Measurements from ENCODE around the gene RPS6KA5. TPM values are rescaled to one million over a fixed set of nuclear protein-coding genes. Genes with fewer than 3 reads are reported as not detected.
A peak's percentile ranks its signal among the peaks of the same experiment; 100 is the strongest.
"Not testable (repeated sequence)": the region's sequence is repeated elsewhere in the genome, so short reads cannot be mapped to it uniquely, and the experiment has no call there.

RPS6KA5 gene
- total RNA-seq, 4 donors from 2014 or later: 3.1 to 10.5 (median 8.1) TPM

DNA sequence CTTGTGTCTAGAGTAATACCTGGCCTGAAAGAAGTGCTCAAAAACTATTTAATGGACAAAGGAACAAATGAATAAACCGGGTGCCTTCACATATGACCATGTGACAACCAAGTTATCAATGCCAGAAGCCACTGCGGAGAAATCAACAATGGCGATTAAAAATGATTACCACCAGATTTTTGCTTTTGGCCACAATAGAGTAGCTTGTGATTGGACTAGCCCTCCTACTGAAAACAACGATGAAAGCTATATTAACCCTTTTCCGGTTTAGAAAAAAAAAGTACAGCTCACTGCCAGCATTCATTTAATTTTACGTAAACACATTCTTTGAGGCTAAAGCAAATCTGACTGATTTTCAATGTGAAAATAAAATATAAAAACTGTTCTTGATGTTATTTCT lies 202.6 kb downstream of the RPS6KA5 start:
- no peak overlapping the region for H3K27ac ChIP-seq
- no peaks in the 10 kb centered on the region for H3K4me1 ChIP-seq
- DNase-seq: no peak
- no peaks in the 10 kb centered on the region for H3K9me3 ChIP-seq
- no peaks in the 10 kb centered on the region for H3K36me3 ChIP-seq
- intact Hi-C loops (cut with DNase I): no loop called here
- H3K4me3 ChIP-seq: peak overlapping the region in 1 of 4 donors; percentile 43
- no peak for TF ChIP-seq POLR2A (IDR thresholded peaks at IDR 0.05)
- TF ChIP-seq, protein P1, sequence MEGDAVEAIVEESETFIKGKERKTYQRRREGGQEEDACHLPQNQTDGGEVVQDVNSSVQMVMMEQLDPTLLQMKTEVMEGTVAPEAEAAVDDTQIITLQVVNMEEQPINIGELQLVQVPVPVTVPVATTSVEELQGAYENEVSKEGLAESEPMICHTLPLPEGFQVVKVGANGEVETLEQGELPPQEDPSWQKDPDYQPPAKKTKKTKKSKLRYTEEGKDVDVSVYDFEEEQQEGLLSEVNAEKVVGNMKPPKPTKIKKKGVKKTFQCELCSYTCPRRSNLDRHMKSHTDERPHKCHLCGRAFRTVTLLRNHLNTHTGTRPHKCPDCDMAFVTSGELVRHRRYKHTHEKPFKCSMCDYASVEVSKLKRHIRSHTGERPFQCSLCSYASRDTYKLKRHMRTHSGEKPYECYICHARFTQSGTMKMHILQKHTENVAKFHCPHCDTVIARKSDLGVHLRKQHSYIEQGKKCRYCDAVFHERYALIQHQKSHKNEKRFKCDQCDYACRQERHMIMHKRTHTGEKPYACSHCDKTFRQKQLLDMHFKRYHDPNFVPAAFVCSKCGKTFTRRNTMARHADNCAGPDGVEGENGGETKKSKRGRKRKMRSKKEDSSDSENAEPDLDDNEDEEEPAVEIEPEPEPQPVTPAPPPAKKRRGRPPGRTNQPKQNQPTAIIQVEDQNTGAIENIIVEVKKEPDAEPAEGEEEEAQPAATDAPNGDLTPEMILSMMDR (IDR thresholded peaks at IDR 0.05): no peak
- H3K27me3 ChIP-seq: no peaks in the 10 kb centered on the region
- WGBS, 2 donors: 73 to 83% methylated on average over 6 of the region's 6 CpGs

DNA sequence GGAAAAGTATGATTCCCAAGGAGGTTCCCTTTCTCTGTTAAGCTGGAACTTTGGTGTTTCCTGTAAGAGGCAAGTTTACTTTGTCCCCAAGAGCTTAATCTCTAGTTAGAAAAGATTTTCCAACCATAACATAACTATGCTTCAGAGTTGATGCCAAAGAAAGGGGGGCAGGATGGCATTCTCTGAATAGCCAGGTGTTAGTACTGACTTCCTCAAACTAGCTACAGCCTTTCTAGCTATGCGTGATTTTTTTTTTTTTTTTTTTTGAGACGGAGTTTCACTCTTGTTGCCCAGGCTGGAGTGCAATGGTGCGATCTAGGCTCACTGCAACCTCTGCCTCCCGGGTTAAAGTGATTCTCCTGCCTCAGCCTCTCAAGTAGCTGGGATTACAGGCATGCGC lies 204.3 kb downstream of the RPS6KA5 start:
- H3K4me1 ChIP-seq; H3K4me3 ChIP-seq; H3K27ac ChIP-seq; intact Hi-C loops (cut with DNase I); DNase-seq; H3K9me3 ChIP-seq; H3K36me3 ChIP-seq; H3K27me3 ChIP-seq: not testable (repeated sequence)
- 87 to 89% methylated on average over 5 of the region's 5 CpGs for WGBS, 2 donors

DNA sequence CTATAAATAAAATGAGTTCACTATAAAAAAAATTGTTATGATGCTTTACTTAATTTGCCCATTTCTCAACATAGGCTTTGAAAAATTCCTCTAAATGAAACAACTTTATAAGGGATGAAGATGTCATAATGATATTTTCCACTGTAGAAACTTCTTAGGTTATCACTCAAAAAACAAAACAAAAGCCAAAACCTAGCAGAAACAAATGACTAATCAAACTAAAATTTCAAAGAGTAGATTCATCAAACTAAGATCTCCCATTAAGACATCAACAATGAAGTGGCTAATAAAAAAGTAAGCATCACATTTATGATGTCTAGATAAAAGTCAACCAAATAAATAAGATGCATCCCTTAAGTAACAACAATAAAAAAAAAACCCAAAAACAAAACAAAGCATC lies 207.3 kb downstream of the RPS6KA5 start:
- Histone ChIP-seq H3K4me3 (no peak overlapping the region), H3K27ac (no peak overlapping the region), H3K36me3 (no peaks in the 10 kb centered on the region), H3K9me3 (no peaks in the 10 kb centered on the region), H3K27me3 (no peaks in the 10 kb centered on the region), H3K4me1 (no peaks in the 10 kb centered on the region)
- TF ChIP-seq, protein P1 (IDR thresholded peaks at IDR 0.05): no peak
- TF ChIP-seq POLR2A (IDR thresholded peaks at IDR 0.05): no peak
- no peak for DNase-seq
- intact Hi-C loops (cut with DNase I): no loop called here

DNA sequence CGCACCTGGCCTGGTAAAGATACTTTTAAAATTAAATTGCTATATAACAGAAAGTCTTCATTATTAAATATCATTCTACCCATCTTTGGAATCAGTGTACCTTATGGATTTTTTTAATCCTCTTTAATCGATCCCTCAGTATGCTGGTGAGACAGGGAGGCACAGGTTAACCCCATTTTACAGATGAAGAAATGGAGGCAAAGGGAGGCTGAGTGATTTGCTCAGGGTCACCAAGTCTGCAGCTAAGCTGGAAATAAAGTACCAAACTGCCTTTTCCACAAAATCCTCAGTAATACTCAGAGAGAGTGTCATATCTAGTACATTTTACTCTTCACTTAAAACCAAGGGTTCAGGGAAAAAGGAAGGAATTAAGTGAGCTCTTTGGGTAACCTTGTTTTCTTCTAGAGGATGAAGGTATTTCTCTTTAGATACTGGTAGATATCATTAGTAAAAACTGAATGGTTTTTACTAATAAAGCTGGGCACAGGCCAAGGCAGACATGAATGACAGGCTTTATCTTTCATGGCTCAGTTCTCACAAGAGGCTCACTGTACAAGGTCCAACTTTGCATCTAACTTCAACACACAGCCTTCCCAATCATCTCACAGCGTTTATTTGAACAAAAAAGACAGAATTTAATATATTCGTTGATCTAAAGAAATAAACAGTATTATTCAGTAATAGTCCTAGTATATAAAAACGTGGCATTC lies 209.0 kb downstream of the RPS6KA5 start:
- no peaks in the 10 kb centered on the region for H3K27me3 ChIP-seq
- no peaks in the 10 kb centered on the region for H3K4me1 ChIP-seq
- no peak overlapping the region for H3K27ac ChIP-seq
- intact Hi-C loops (cut with DNase I): no loop called here
- no peak for DNase-seq
- TF ChIP-seq POLR2A (IDR thresholded peaks at IDR 0.05): no peak
- TF ChIP-seq, protein P1 (IDR thresholded peaks at IDR 0.05): no peak
- H3K4me3 ChIP-seq: no peak overlapping the region
- H3K9me3 ChIP-seq: no peaks in the 10 kb centered on the region
- no peaks in the 10 kb centered on the region for H3K36me3 ChIP-seq
- 88 to 90% methylated on average over 5 of the region's 5 CpGs for WGBS, 2 donors

DNA sequence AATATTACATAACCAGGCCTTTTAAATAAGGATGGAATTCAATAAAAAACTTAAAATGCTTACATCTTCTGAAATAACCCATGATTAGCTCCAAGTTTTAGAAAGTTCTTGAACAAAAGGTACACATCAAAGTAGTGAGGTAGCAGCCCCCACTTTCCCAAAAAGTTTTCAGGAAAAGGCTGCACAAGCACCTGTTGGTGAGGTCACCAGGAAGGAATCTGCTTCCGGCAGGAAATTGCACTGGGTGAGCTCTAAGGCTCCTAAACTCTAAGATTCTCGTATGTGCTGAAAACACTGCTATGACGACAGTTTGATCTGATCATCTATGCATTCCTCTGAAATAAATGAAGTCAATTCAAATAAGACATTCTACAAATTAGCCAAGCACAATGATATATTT lies 210.0 kb downstream of the RPS6KA5 start:
- H3K27ac ChIP-seq: no peak overlapping the region

More for the DNA sequence above, 210.0 kb downstream of the RPS6KA5 start:
- WGBS, 2 donors: 56 to 82% methylated on average over 3 of the region's 3 CpGs
- Histone ChIP-seq H3K36me3 (no peaks in the 10 kb centered on the region), H3K4me3 (no peak overlapping the region), H3K4me1 (no peaks in the 10 kb centered on the region), H3K9me3 (no peaks in the 10 kb centered on the region), H3K27me3 (no peaks in the 10 kb centered on the region)
- no peak for DNase-seq
- TF ChIP-seq POLR2A (IDR thresholded peaks at IDR 0.05): no peak
- TF ChIP-seq, protein P1 (IDR thresholded peaks at IDR 0.05): no peak
- intact Hi-C loops (cut with DNase I): no loop called here
